Upper lobe of left lung (tissue), 4 donors: Measurements from ENCODE around the gene MYO16.

ENCODE experiments used
- EP300 ChIP-seq, 4 donors: sonication (generic); formaldehyde crosslinking; IDR thresholded peaks; one replicate each; pipeline ENCODE4 v1.5.1; 2017; ENCODE audit warnings: antibody characterized with exemption in 4 of 4, control low read depth in 2 of 4
- POLR2A ChIP-seq, 4 donors: fragments of 450-650 bp; IDR thresholded peaks; one replicate each; pipeline ENCODE4 v1.5.1; 2016 to 2017; ENCODE audit warnings: antibody characterized with exemption in 4 of 4, mild to moderate bottlenecking in 2 of 4
- POLR2AphosphoS5 ChIP-seq, 2 donors: sonication (generic); formaldehyde crosslinking; IDR thresholded peaks; one replicate each; pipeline ENCODE4 v1.5.1; 2017; ENCODE audit warnings: antibody characterized with exemption in 2 of 2
- TF ChIP-seq, protein P1 (sequence below), 6 experiments: fragments of 450-650 bp in 4 of 6; fragments of 200-600 bp in 2 of 6; sonication (generic) in 2 of 6; IDR thresholded peaks; one replicate each; pipeline ENCODE4 v1.5.1; 2016 to 2019; ENCODE audit warnings: antibody characterized with exemption in 6 of 6

DNA sequence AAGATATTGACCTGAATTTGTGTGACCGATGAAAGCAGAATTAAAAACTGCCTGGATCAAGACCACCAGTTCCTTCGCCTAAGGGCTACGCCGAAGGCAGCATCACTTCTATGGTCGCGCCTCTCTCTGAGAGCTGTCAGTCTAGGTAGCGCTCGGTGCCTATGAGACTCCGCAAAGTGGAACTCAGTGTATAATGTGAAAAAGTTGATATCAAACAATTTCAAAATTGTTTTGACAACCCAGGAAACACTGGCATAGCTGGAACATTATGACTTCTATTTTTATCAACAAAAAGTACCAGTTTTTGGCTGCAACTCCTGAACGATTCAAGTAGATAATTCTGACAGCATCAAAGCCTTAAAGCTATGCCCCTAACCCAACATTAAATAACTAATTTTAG, 223.6 kb downstream of the MYO16 start:
- TF ChIP-seq, protein P1, sequence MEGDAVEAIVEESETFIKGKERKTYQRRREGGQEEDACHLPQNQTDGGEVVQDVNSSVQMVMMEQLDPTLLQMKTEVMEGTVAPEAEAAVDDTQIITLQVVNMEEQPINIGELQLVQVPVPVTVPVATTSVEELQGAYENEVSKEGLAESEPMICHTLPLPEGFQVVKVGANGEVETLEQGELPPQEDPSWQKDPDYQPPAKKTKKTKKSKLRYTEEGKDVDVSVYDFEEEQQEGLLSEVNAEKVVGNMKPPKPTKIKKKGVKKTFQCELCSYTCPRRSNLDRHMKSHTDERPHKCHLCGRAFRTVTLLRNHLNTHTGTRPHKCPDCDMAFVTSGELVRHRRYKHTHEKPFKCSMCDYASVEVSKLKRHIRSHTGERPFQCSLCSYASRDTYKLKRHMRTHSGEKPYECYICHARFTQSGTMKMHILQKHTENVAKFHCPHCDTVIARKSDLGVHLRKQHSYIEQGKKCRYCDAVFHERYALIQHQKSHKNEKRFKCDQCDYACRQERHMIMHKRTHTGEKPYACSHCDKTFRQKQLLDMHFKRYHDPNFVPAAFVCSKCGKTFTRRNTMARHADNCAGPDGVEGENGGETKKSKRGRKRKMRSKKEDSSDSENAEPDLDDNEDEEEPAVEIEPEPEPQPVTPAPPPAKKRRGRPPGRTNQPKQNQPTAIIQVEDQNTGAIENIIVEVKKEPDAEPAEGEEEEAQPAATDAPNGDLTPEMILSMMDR (IDR thresholded peaks at IDR 0.05), result no peak
- TF ChIP-seq EP300 (IDR thresholded peaks at IDR 0.05) (no peak), POLR2AphosphoS5 (IDR thresholded peaks at IDR 0.05) (no peak), POLR2A (IDR thresholded peaks at IDR 0.05) (no peak)
